ENCODE measurements around the gene ACOXL. TPM values are rescaled to one million over a fixed set of nuclear protein-coding genes. Genes with fewer than 3 reads are reported as not detected.

The ACOXL gene
- total and polyA plus RNA-seq, 9 of the 15 experiments (the other 6 are each of a cell fraction or from before 2014, with no cell fraction given): 0.31 to 0.56 TPM; not detected in 7

DNA sequence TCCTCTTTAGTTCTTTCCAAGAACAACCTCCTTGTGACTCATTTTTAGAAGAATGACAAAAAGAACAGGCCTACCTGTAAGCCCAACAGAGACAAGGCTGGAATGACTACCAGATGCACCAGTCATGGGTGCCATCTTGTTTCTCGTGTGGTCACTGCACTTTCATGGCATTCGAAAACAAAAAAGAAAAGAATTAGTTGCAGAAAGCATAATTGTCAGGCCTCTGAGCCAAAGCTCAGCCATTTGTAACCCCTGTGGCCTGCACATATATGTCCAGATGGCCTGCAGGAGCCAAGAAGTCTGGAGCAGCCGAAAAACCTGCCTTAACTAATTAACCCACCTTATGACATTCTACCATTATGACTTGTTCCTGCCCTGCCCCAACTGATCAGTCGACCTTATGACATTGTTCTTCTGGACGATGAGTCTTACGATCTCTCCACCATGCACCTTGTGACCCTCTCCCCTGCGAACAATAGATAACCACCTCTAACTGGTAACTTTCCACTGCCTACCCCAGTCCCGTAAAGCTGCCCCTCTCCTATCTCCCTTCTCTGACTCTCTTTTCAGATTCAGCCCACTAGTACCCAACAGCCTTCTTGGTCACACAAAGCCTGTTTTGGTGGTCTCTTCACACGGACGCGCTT, 40.6 kb upstream of the ACOXL start (continued):
- TF ChIP-seq, protein P1, sequence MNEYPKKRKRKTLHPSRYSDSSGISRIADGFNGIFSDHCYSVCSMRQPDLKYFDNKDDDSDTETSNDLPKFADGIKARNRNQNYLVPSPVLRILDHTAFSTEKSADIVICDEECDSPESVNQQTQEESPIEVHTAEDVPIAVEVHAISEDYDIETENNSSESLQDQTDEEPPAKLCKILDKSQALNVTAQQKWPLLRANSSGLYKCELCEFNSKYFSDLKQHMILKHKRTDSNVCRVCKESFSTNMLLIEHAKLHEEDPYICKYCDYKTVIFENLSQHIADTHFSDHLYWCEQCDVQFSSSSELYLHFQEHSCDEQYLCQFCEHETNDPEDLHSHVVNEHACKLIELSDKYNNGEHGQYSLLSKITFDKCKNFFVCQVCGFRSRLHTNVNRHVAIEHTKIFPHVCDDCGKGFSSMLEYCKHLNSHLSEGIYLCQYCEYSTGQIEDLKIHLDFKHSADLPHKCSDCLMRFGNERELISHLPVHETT (CRISPR knock-in tag; conservative IDR thresholded peaks at IDR 0.05 in 1 of 2, IDR thresholded peaks at IDR 0.05 in 1 of 2): peak in 1 of 2 experiments; percentile 60; a peak in 1 of 4 replicates
- TF ChIP-seq HNRNPLL (IDR thresholded peaks at IDR 0.05; ENCODE audit: low read depth, low read length, poor library complexity, severe bottlenecking) (no peak), CREM (IDR thresholded peaks at IDR 0.05; ENCODE audit: low read depth) (no peak), NCOR1 (IDR thresholded peaks at IDR 0.05) (peak; percentile 81), RBM22 (IDR thresholded peaks at IDR 0.05; ENCODE audit: low read depth, low read length, poor library complexity, severe bottlenecking) (no peak)
- TF ChIP-seq, protein P2, sequence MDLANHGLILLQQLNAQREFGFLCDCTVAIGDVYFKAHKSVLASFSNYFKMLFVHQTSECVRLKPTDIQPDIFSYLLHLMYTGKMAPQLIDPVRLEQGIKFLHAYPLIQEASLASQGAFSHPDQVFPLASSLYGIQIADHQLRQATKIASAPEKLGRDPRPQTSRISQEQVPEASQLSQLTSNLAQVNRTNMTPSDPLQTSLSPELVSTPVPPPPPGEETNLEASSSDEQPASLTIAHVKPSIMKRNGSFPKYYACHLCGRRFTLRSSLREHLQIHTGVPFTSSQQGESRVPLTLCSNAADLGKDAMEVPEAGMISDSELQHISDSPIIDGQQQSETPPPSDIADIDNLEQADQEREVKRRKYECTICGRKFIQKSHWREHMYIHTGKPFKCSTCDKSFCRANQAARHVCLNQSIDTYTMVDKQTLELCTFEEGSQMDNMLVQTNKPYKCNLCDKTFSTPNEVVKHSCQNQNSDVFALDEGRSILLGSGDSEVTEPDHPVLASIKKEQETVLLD (IDR thresholded peaks at IDR 0.05): peak; percentile 52; the same call in 1 of the 2 replicates
- TF ChIP-seq, protein P3, sequence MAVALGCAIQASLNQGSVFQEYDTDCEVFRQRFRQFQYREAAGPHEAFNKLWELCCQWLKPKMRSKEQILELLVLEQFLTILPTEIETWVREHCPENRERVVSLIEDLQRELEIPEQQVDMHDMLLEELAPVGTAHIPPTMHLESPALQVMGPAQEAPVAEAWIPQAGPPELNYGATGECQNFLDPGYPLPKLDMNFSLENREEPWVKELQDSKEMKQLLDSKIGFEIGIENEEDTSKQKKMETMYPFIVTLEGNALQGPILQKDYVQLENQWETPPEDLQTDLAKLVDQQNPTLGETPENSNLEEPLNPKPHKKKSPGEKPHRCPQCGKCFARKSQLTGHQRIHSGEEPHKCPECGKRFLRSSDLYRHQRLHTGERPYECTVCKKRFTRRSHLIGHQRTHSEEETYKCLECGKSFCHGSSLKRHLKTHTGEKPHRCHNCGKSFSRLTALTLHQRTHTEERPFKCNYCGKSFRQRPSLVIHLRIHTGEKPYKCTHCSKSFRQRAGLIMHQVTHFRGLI (CRISPR knock-in tag; IDR thresholded peaks at IDR 0.05): no peak
- TF ChIP-seq, protein P4, sequence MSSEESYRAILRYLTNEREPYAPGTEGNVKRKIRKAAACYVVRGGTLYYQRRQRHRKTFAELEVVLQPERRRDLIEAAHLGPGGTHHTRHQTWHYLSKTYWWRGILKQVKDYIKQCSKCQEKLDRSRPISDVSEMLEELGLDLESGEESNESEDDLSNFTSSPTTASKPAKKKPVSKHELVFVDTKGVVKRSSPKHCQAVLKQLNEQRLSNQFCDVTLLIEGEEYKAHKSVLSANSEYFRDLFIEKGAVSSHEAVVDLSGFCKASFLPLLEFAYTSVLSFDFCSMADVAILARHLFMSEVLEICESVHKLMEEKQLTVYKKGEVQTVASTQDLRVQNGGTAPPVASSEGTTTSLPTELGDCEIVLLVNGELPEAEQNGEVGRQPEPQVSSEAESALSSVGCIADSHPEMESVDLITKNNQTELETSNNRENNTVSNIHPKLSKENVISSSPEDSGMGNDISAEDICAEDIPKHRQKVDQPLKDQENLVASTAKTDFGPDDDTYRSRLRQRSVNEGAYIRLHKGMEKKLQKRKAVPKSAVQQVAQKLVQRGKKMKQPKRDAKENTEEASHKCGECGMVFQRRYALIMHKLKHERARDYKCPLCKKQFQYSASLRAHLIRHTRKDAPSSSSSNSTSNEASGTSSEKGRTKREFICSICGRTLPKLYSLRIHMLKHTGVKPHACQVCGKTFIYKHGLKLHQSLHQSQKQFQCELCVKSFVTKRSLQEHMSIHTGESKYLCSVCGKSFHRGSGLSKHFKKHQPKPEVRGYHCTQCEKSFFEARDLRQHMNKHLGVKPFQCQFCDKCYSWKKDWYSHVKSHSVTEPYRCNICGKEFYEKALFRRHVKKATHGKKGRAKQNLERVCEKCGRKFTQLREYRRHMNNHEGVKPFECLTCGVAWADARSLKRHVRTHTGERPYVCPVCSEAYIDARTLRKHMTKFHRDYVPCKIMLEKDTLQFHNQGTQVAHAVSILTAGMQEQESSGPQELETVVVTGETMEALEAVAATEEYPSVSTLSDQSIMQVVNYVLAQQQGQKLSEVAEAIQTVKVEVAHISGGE (CRISPR knock-in tag; IDR thresholded peaks at IDR 0.05): 0 out of 6 replicates have a peak, but pooled peaks of 1 of the 3 experiments have one; percentile 49

Data from K562 (cell line).